Neural cell (in vitro differentiated cells): ENCODE measurements around the gene ADAMTS16.

Experiments used
- EP300 ChIP-seq: fragments of 450-650 bp; conservative IDR thresholded peaks from 2 replicates; pipeline ENCODE4 v1.6.1; 2014; ENCODE audit warnings: antibody characterized with exemption, mild to moderate bottlenecking, moderate library complexity; ENCODE audit not compliant: poor library complexity, severe bottlenecking
- POLR2AphosphoS5 ChIP-seq: IDR thresholded peaks from 2 replicates; pipeline ENCODE4 v1.6.1; 2012
- RAD21 ChIP-seq: fragments of 450-650 bp; conservative IDR thresholded peaks from 2 replicates; pipeline ENCODE4 v1.6.1; 2014; ENCODE audit warnings: antibody characterized with exemption, mild to moderate bottlenecking, moderate library complexity
- TAF1 ChIP-seq: IDR thresholded peaks from 2 replicates; pipeline ENCODE4 v1.6.1; 2012; ENCODE audit warnings: low read depth
- TF ChIP-seq, protein P1 (sequence below): fragments of 450-650 bp; IDR thresholded peaks from 2 replicates; pipeline ENCODE4 v1.5.1; 2014; ENCODE audit warnings: antibody characterized with exemption, mild to moderate bottlenecking, moderate library complexity; ENCODE audit not compliant: poor library complexity, severe bottlenecking

DNA sequence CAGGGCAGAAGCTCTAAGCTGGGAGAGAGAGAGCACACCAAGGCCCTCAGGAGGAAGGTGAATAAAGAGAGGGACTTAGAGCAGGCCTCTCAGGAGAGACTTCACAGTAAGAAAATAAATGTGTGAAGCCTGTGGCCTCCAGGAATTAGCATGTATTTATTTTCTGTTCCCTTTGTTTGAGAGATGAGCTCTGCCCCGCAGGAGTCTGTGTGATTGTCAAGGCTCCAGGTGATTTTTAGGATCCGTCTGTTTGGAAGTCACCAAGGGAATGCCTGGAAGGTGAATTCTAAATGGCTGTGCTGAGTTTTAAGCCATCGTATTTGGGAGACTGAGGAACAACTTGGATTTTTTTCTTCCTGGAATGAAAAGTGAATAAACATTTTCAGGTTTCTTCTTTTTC lies 174.0 kb downstream of the ADAMTS16 start:
- TF ChIP-seq POLR2AphosphoS5 (no peak), EP300 (no peak), RAD21 (no peak), TAF1 (no peak)
- TF ChIP-seq, protein P1, sequence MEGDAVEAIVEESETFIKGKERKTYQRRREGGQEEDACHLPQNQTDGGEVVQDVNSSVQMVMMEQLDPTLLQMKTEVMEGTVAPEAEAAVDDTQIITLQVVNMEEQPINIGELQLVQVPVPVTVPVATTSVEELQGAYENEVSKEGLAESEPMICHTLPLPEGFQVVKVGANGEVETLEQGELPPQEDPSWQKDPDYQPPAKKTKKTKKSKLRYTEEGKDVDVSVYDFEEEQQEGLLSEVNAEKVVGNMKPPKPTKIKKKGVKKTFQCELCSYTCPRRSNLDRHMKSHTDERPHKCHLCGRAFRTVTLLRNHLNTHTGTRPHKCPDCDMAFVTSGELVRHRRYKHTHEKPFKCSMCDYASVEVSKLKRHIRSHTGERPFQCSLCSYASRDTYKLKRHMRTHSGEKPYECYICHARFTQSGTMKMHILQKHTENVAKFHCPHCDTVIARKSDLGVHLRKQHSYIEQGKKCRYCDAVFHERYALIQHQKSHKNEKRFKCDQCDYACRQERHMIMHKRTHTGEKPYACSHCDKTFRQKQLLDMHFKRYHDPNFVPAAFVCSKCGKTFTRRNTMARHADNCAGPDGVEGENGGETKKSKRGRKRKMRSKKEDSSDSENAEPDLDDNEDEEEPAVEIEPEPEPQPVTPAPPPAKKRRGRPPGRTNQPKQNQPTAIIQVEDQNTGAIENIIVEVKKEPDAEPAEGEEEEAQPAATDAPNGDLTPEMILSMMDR: no peak
